HG03571 (cell line): ENCODE measurements around the gene PIGK.

ENCODE experiments used
- ATAC-seq: cut with Tn5 transposase; IDR thresholded peaks from one replicate; pipeline ENCODE4 v1.9.1; 2021; ENCODE audit not compliant: unreplicated experiment

PIGK gene

DNA sequence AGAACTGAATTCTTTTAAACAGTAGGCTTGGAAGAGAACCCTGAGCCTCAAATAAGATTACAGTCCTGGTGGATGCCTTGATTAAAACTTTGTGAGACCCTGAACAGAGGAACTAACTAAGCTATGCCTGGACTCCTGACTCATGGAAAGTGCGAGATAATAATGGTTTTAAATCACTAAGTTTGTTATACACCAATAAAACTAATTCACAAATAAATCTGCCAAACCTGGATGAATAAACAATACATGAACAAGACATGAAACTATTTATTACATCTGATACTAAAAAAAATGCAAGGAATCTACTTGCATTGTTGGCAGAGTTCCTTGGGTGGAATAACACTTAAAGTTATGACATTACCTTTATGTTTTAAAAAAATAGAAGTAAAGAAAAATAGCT lies 118.4 kb downstream of the PIGK start:
- ATAC-seq, result no peak

DNA sequence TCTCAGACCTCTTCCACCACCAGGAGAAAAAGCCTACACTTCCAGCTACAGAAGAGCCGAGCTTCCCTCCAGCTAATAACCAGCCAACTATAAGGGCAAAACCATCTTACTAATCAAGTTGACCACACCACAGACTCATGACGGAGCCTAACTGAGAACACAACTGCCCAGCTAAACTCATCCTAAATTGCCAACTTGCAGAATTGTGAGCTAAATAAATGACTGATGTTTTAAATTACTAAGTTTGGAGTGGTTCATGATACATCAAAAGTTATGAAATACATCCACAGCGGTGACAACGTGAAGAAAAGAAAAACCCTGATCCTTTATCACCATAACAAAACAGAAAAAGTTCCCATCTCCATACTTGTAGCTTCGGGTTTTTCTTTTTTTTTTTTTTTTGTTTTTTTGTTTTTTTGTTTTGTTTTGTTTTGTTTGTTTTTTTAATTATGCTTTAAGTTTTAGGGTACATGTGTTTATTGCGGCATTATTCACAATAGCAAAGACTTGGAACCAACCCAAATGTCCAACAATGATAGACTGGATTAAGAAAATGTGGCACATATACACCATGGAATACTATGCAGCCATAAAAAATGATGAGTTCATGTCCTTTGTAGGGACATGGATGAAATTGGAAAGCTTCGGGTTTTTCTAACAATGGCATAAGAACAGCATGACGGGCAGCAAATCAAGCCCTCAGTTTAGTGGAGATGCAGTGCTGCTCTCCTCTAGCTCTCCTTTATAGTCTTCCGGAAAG lies 122.6 kb downstream of the PIGK start:
- ATAC-seq, result no peak

DNA sequence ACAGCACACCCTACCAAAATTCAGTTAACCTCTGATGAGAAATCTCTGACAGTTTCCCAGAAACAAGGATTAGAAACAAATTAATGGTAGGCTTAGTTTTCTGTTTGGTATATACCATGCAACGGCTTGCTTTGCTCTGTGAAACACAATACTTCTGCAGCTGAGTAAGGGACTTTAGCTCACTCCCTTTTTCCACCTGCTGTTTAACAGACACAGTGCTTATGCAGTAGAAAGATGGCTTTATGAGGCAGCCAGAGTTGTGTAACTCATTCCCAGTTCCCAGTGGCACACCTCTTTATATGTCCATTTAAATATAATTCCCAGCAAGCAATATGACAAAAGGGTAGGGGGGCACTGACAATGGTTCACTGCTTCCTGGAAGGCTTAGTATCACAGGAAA lies 124.0 kb downstream of the PIGK start:
- no peak for ATAC-seq

DNA sequence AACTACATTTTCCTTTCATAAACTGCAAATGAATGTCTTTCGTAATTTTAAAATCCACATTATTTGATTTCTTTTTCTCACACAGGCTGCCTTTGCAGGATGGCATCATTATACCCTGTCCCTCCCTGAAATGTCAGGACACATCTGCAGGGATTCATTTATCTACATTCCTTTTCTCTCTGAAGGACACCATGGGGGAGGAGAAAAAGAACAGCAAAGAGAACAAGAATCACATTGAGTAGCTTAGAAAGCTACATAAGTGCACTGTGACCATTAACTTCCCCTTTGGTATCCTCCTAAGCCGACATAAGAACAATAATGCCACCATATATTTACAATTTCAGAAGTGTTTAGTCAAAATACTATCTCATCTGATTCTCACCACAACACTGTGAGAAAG lies 129.5 kb downstream of the PIGK start:
- no peak for ATAC-seq

DNA sequence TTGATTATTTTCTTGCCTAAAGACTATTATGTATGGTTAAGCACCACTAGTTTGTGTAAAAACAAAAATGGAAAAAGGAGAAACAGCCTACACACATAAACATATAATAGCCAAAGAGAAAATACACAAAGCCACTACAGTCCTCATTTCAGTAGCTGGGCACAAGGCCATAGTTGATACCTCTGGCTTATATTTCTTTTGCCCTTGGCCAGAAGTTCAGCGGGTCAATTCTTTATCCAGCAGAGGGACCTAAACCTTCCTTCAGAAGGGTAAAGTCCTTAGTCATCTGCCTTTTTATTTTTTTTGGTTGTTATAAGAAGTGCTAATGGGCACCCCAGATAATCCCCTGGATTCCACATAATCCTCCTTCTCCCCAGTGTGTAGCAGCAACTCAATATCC lies 134.1 kb downstream of the PIGK start:
- ATAC-seq, result no peak

DNA sequence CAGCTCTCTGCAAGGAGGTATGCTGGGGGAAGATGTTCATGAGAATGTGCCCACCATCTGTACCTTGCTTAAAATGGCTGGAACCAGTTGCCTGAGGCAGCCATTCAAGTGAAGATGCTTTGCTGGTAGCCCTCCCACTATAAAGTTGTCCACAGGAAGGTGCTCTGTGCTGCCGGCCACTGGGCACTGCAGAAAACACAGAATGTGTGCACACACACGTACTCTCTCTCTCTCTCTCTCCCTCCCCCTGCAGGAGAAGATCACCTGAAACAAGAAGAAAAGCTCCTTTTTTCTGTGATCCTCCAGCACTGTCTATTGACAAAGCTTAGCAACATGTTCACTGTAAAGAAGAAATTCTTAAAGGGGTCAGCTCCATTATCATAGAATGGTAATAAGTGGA lies 134.8 kb downstream of the PIGK start:
- ATAC-seq, result no peak

DNA sequence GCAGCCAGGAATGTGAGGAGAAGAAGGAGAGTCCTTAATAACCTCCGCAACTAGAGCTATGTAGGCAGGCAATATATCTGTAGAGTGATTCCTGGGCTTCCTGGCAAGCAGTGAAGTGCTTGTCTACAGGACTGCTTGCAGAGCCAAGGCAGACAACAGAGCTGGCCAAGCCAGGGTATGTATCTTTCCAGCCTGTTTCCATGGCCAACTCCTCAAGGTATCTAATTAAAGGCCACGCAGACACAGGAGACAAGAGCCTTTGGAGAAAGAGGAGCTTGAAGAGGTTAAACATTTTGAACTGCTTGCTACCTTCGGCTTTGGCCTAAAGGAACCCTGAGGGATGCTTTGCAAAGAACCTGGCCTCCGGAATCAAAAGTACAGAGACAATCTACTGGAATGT lies 137.4 kb downstream of the PIGK start:
- no peak for ATAC-seq

DNA sequence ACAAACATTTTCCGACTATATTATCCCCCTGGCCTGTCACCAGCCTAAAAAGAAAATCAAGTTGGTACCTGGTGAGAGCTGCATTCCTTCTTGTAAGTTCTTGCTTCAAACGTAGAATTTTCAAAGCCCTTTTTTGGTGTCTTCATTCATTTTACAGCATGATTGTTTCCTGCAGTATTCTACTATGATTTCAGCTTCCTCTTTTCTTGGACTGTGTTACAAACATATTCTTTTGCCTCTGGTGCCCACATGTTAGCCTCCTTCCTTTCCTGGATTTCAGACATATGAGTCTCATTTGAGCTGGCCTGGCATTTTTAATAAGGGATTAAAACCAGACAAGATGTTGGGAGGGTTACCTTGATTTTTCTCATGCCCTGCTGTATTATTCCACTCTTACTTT lies 142.5 kb downstream of the PIGK start:
- no peak for ATAC-seq

DNA sequence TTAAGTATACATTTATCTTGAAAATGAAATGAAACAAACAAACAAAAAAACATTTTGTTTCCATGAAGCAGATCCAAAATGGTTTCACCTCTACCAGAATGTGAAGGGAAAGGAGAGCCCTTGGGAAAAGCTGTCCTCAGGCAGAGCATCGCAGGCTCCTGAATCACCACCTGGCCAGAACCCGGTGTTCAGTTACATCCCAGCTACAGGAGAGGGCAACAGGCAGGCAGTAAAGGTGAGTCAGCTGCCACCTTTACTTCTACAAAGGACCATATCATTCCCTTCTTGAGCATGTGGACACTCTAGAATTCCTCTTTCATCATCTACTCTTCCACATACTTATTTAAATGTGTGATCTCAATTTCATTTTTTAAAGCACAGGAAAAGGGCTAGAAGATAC lies 151.2 kb downstream of the PIGK start:
- ATAC-seq, result no peak

DNA sequence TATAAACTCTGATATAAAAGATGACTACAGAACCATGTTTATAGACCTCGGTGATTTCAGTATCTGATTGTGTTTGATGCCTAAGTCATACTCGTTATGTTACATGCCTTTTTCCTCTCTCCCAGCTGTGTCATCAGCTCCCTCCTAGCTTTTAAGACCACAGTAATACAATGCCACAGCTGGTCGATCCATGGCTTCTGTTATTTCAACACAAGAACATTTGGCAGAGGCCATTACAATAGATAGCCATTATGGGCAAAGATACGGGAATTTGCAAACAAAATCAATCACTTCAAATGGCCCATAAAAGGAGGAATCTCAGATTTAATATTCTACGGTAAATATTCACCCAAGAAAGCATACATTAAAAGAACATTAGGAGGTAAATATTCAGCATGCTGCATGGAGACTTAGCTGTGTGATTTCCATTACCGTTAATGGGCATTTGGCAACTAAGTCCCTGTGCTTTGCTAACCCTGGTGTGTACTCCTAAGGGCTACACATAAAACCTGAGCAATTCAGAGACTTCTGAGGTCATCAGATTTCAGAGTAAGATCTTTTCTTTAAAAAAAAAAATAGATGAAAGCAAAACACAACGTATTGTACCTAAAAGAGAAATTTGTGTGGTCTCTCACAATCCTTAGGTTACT lies 153.4 kb downstream of the PIGK start:
- no peak for ATAC-seq

DNA sequence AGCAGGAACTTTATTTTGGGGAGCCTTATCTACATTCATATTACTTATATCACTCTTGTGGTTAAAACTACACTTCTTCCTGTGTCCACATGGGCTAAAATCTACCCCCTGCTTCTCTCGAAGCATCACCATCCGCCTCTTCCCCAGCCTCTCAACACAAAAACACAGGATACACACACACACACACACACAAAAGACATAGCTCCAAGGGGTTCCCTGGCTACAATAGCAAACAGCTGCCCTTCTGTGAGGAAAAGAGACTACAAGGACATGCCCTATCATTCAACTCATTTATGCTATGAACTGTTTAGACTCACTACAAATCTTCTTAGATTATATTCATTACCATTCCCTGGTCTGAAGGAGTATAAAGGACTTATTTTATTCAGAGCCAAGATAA lies 155.0 kb downstream of the PIGK start:
- ATAC-seq, result no peak

DNA sequence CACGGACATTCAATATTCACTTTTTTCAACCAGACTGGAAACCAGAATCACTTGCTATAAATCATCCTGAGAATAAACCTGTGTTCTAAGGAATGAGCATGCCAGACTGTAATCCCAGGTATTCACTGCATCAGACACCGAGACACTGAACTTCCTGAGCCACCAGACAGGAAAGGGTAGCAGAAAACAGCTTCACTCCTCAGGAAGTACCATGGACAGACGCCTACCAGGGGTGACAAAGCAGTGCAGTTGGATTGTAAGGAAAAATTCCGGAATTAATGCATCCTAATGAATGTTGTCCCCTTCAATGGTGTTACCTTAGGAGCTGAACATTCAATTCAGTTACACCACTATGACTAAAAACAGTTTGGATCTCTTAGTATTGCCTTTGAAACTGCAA lies 156.1 kb downstream of the PIGK start:
- no peak for ATAC-seq

DNA sequence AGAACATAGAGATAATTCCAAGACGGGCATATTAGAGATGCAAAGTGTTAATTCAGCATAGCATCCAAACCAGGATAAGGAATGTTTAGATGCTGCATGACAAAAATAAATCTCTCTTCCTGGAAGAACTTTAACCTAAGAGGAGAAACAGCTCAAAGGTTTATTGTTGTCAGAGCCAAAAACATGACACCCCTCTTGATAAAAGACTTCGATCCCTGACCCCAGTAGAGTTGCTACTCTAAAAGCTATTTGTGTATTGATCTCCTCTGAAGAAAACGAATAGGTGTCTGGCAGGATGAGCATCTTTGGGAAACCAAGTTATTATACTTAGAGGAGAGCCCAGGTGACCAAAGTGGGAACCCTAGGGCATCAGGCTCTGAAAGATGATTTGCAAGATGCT lies 158.1 kb downstream of the PIGK start:
- no peak for ATAC-seq

DNA sequence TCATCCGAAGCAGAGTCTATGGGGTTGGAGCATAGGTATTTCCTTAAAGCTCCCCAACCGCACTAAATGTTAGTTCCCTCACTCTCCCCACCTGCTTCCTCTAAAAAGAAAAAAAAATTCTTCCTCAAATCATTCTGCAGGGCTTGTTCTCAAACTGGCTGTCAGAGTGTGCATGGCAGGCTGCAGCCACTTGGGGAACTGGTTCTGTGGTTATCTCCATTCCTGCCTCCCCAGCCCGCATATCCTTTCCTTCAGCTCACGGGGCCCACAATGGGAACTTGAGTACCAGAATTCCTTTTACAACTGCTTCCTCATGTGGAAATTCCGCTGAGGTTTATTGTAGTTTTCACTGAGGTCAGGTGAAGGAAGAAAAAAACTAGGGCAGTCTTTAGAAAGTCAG lies 159.2 kb downstream of the PIGK start:
- ATAC-seq, result no peak

DNA sequence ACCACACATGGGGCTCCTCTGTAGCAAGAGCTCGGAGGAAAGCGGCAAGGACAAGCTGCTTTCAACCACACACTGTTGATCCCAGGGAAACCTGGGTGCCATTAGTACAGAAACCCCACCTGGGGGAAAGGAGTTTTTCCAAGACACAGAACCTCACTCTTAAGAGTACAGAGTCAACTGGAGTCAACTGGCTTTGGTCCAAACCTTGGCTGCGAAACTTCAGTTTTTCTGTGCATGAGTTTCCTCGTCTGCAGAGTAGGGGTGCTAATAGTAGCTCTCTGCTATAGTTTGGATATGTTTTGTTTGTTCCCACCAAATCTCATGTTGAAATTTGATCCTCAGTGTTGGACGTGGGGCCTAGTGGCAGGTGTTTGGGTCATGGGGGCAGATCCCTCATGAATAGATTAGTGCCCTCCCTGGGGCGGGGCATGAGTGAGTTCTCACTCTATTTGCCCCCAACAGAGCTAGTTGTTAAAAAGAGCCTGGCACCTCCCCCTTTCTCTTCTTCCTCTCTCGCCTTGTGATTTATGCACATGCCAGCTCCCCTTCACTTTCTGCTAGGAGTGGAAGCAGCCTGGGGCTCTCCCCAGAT lies 161.1 kb downstream of the PIGK start:
- ATAC-seq, result no peak

DNA sequence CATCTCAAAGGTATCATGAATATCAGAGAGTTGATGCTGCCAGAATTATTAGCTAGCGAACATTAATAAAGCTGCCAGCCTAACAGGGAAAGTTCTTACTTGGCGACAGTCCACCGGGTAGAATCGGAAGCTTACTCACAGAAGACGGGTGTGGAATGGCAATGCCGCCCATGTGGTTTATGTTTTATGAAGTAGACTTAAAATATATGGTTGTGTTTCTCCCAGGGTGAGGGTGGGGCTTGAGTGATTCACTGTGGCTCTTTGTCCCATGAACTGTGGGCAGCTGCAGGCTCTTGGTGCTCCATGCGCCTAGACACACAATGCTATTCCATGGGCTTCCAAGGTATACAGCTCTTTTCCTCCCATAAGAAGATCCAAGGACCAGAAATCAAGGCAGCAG lies 162.7 kb downstream of the PIGK start:
- ATAC-seq, result no peak

DNA sequence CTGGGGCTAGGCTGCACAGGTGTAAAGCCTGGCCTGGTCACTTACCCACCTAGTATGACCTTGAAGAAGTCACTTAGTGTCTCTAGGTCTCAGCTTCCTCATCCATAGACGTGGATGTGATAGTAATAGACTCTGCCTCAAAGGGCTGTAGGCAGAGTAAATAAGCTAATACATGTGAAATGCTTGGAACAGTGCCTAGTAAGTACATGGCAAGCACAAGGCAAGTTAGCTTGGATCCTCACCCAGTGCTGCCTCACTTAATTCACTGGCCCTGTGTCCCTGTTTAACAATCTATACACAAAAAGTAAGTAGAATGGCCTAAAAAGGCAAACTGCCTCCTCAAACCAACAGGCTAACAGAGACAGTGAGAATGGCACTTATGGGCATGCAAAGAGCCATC lies 167.8 kb downstream of the PIGK start:
- no peak for ATAC-seq

DNA sequence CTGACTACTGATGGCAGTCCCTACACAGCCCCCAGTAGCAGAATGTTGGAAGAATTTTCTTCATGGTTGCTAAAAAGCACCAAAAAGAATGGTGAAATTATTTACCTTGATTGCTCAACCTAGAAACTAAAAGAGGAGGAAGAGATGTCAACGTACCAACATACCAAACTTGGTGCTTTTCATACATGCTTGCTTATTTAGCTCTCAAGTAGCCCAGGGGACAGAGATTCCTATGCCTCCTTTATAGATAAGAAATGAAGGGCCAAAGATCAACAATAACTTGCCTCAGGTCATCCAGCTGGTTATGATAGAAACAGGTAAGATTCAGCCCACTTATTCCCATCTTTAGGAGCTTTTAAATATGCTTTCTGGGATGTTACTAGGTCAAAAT lies 170.6 kb downstream of the PIGK start:
- no peak for ATAC-seq

DNA sequence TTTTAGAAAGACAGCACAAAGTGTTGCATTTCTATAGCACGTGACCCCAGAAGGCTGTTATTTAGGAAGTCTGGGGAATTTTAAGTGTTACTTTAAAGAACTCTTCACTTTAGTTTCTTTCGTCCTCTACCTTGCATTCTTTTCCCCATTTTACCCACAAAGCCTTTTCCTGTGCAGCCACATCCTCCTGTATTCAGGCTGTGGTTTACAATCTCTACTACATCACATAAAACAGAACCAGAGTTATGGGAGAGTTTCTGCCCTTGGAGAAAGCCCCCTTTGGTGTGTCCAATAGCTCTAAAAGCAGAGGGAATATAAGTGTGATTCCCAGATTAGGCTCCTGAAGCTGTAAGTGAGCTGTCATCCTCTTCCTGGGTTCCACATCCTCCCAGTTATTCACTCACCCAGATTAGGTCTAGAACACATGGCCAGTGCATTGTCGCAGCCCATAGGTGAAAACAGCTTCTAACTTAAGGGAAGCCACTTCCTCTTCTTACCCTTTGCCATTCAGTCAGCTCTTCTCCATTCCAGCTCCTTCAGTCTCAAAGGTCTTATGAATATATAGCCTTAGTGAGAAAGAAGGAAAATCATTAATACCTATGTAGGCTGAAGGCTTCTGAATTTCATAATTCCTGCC lies 171.1 kb downstream of the PIGK start:
- no peak for ATAC-seq

DNA sequence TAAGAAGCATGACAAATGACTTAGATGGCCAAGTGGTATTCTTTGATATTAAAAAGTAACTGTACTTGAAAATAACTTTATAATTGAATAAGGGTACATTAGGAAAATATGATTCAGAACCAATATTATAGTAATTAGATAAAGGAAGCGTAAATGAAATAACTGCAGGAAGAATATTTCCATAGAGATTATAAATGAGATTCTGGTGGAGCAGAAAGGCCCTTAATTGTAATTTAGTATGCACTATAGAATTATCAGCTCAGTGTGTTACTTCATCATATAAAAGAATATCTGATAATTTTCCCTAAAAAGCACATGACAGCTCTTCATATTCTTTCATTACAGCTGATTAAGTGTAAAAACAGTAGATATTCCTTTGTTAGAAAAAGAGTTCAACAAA lies 171.7 kb downstream of the PIGK start:
- ATAC-seq, result no peak

DNA sequence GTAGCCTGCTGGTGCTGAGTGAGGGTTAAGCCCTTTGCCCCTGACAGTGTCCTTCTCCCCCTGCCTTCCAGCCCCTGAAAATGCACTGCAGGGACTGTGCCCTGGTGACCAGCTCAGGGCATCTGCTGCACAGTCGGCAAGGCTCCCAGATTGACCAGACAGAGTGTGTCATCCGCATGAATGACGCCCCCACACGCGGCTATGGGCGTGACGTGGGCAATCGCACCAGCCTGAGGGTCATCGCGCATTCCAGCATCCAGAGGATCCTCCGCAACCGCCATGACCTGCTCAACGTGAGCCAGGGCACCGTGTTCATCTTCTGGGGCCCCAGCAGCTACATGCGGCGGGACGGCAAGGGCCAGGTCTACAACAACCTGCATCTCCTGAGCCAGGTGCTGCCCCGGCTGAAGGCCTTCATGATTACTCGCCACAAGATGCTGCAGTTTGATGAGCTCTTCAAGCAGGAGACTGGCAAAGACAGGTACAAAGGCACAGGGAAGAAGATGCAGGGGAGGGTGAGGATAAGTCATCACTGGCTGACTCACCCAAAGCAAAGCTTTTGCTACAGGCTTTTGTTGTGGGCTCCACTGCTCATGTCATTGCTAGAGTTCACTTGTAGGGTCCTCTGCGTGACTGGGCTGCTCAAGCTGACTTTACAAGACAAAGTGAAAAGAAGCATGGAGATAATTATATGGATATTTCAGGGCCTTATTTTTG lies 174.9 kb downstream of the PIGK start:
- no peak for ATAC-seq

DNA sequence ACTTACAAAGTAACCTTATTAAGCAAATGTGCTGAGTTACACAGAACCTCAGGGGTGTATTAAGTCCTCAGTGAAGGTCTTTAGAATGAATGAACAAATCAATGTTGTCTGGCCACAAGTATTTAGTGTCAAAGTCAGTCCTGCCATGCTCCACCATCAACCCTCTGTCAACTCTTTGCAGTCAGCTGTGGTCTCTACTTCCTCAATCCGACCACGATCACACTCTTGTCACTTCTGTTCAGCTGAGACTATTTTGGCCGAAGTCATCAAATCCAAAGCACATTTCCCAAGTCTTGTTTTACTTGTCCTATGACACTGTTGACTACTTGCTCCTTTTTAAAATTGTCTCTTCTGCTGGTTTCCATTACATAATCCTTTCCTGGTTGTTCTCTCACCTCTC lies 178.4 kb downstream of the PIGK start:
- ATAC-seq, result no peak
